Subcutaneous adipose tissue (tissue), 4 donors: ENCODE measurements around the gene CDH24. TPM values are rescaled to one million over a fixed set of nuclear protein-coding genes. Genes with fewer than 3 reads are reported as not detected.

ENCODE experiments used
- CTCF ChIP-seq: fragments of 450-650 bp; IDR thresholded peaks from one replicate; pipeline ENCODE4 v1.5.1; 2016; ENCODE audit warnings: low read depth, mild to moderate bottlenecking, control low read depth, antibody characterized with exemption, moderate library complexity
- total RNA-seq, 4 donors: library from RNA; depleted of rRNA; stranded (reverse); fragments of >200 nt; gene quantifications; one replicate each; pipeline ENCODE4 v1.1.0, GENCODE V29; 2016

CDH24 gene
- total RNA-seq, 4 donors from 2014 or later = 1.5 to 4.1 (median 1.8) TPM

GRCh38 chr14:23068789-23069412 is 11.6 kb upstream of the CDH24 start:
- TF ChIP-seq CTCF = no peak

GRCh38 chr14:23067847-23068788 is 10.8 kb upstream of the CDH24 start:
- no peak for TF ChIP-seq CTCF

- TF ChIP-seq CTCF = no peak
Measured at GRCh38 chr14:23066855-23067744, 9.8 kb upstream of the CDH24 start.

GRCh38 chr14:23066368-23066767 is 9.0 kb upstream of the CDH24 start:
- no peak for TF ChIP-seq CTCF

- TF ChIP-seq CTCF = no peak
Measured at GRCh38 chr14:23063601-23064000, 6.3 kb upstream of the CDH24 start.

- TF ChIP-seq CTCF = no peak
Measured at GRCh38 chr14:23062002-23062401, 4.7 kb upstream of the CDH24 start.
